Caco-2 (cell line): ENCODE results near the gene SLMAP. TPM values are rescaled to one million over a fixed set of nuclear protein-coding genes. Genes with fewer than 3 reads are reported as not detected.

Experiments
- BruUV-seq: library from RNA; stranded (reverse); fragments of 400-500 nt; replicated peaks from 2 replicates; lab custom pipeline; 2021; lab: Mats Ljungman, UMichigan
- CTCF ChIA-PET: fragments of 300-600 bp; sonication (Branson Sonifier 250); formaldehyde crosslinking; loops from one replicate; lab custom pipeline; 2022; ENCODE audit warnings: antibody characterized with exemption; lab: Charles Lee
- POLR2A ChIA-PET: fragments of 300-600 bp; sonication (Branson Sonifier 250); formaldehyde crosslinking; loops from one replicate; lab custom pipeline; 2022; ENCODE audit warnings: antibody characterized with exemption; lab: Charles Lee
- DNase-seq, 2 experiments: peaks; one replicate each; pipeline versions ENCODE4 v3.0.0 to v3.0.0-alpha.2; 2020 to 2022
- H3K27me3 ChIP-seq: replicated peaks from 2 replicates; pipeline ENCODE4 v1.6.0; 2011; ENCODE audit warnings: low read length; ENCODE audit not compliant: control insufficient read depth, insufficient read depth
- H3K36me3 ChIP-seq: 2 replicates; pipeline ENCODE4 v1.5.1; 2011; ENCODE audit warnings: low read length; ENCODE audit not compliant: control insufficient read depth, insufficient read depth
- H3K4me1 ChIP-seq: fragments of 250-450 bp; sonication (Bioruptor Pico); 2 replicates; pipeline ENCODE4 v1.5.1; 2020; ENCODE audit warnings: mild to moderate bottlenecking
- H3K4me3 ChIP-seq: 2 replicates; pipeline ENCODE4 v1.5.1; 2011; ENCODE audit warnings: low read depth, mild to moderate bottlenecking, control low read depth, low read length
- H3K9me3 ChIP-seq: fragments of 250-450 bp; sonication (Bioruptor Pico); 2 replicates; pipeline ENCODE4 v1.5.1; 2020; ENCODE audit warnings: mild to moderate bottlenecking, moderate library complexity
- H3K27ac Mint-ChIP-seq: one replicate; pipeline ENCODE4 v1.8.0; 2022; ENCODE audit warnings: mixed read lengths; ENCODE audit not compliant: unreplicated experiment
- H3K27me3 Mint-ChIP-seq: one replicate; pipeline ENCODE4 v1.8.0; 2022; ENCODE audit warnings: mixed read lengths; ENCODE audit not compliant: insufficient read depth, unreplicated experiment
- H3K36me3 Mint-ChIP-seq: one replicate; pipeline ENCODE4 v1.8.0; 2022; ENCODE audit warnings: mild to moderate bottlenecking, mixed read lengths; ENCODE audit not compliant: insufficient read depth, unreplicated experiment
- H3K4me1 Mint-ChIP-seq: one replicate; pipeline ENCODE4 v1.8.0; 2022; ENCODE audit warnings: low read depth, mixed read lengths; ENCODE audit not compliant: unreplicated experiment
- H3K4me3 Mint-ChIP-seq: one replicate; pipeline ENCODE4 v1.8.0; 2022; ENCODE audit warnings: mild to moderate bottlenecking, moderate library complexity, mixed read lengths; ENCODE audit not compliant: unreplicated experiment
- H3K9me3 Mint-ChIP-seq: one replicate; pipeline ENCODE4 v1.8.0; 2022; ENCODE audit warnings: mixed read lengths; ENCODE audit not compliant: unreplicated experiment
- CTCF ChIP-seq, 2 experiments: fragments of 200-600 bp in 1 of 2; IDR thresholded peaks; 1 replicate in 1 of 2; 2 replicates in 1 of 2; pipeline versions ENCODE4 v1.5.1 to v1.8.0; 2011 to 2022; ENCODE audit warnings: antibody characterized with exemption in 1 of 2, control low read depth in 1 of 2, inconsistent platforms in 1 of 2, low read depth in 1 of 2, low read length in 1 of 2, mild to moderate bottlenecking in 1 of 2, moderate library complexity in 1 of 2; ENCODE audit not compliant: insufficient read depth in 1 of 2, severe bottlenecking in 1 of 2, unreplicated experiment in 1 of 2
- intact Hi-C: fragments of 100-400 bp; cut with micrococcal nuclease; formaldehyde crosslinking; loops from one replicate; pipeline ENCODE4 v1.10.0; 2022; ENCODE audit not compliant: unreplicated experiment
- total RNA-seq: library from RNA; stranded (reverse); gene quantifications from 2 replicates; pipeline ENCODE4 v1.2.3, GENCODE V29; 2022

Gene SLMAP
- total RNA-seq, 1 experiment from 2014 or later = 136 TPM

GRCh38 chr3:57978316-57978715 lies 222.2 kb downstream of the SLMAP start:
- POLR2A ChIA-PET = interaction anchor here (1.2 kb wide), 1 partner anchor 16 kb away, joined by 3 read pairs; no protein-coding TSS in a partner anchor
- H3K27me3 ChIP-seq = no peaks in the 10 kb centered on the region
- Mint-ChIP-seq H3K4me1 (peaks cover 24% of the 10 kb centered on the region), H3K9me3 (no peaks in the 10 kb centered on the region), H3K4me3 (no peak overlapping the region), H3K36me3 (peaks cover 13% of the 10 kb centered on the region), H3K27ac (peak overlapping the region; percentile 53), H3K27me3 (no peaks in the 10 kb centered on the region)
- H3K4me1 ChIP-seq = peaks cover 65% of the 10 kb centered on the region
- H3K4me3 ChIP-seq = no peak overlapping the region
- TF ChIP-seq CTCF (IDR thresholded peaks at IDR 0.05; ENCODE audit: insufficient read depth in 1 of 2, low read depth in 1 of 2, low read length in 1 of 2, severe bottlenecking in 1 of 2, unreplicated experiment in 1 of 2) = no peak
- CTCF ChIA-PET = no interaction called here
- no peak for DNase-seq
- TSS peak; percentile 54 for BruUV-seq
- no peaks in the 10 kb centered on the region for H3K36me3 ChIP-seq
- no peaks in the 10 kb centered on the region for H3K9me3 ChIP-seq
- intact Hi-C loops = no loop called here

Other genes starting within 250 kb of the SLMAP start
- gene DNAH12, start 212.0 kb upstream of the SLMAP start, total RNA-seq = 0.45 and 1.5 TPM in 2 replicates
- 22.1 and 23.2 TPM in 2 replicates for gene PDE12, start 200.0 kb upstream of the SLMAP start, total RNA-seq
- gene ARF4, start 159.0 kb upstream of the SLMAP start, total RNA-seq = 194 and 204 TPM in 2 replicates
- gene DENND6A, start 63.2 kb upstream of the SLMAP start, total RNA-seq = 20.6 and 21.8 TPM in 2 replicates